HepG2 (cell line): ENCODE data around the gene RUNX2. TPM values are rescaled to one million over a fixed set of nuclear protein-coding genes. Genes with fewer than 3 reads are reported as not detected.

Source experiments
- ATAC-seq: fragments of 200-7000 bp; cut with Tn5 transposase; 3 replicates; pipeline ENCODE4 v1.9.1; 2020; ENCODE audit warnings: mild to moderate bottlenecking, moderate library complexity
- BruUV-seq: library from RNA; stranded (reverse); fragments of 400-500 nt; replicated peaks from 2 replicates; lab custom pipeline; 2021; lab: Mats Ljungman, UMichigan
- CTCF ChIA-PET: fragments of 300-600 bp; formaldehyde crosslinking; extraction: SDS; loops from one replicate; lab custom pipeline; 2021; ENCODE audit warnings: low total read pairs, inconsistent platforms, low intra/inter-chr PET ratio; lab: Yijun Ruan, JAX
- POLR2A ChIA-PET: fragments of 350-600 bp; sonication (Branson Sonifier 250); formaldehyde crosslinking; loops from one replicate; lab custom pipeline; 2020; ENCODE audit warnings: antibody characterized with exemption, inconsistent platforms; lab: Yijun Ruan, JAX
- DNase-seq: peaks from one replicate; pipeline ENCODE4 v3.0.0-alpha.2; 2015; ENCODE audit warnings: low spot score
- FAIRE-seq: peaks from 3 replicates; lab custom pipeline; 2011; peaks lifted over from hg19 to GRCh38; lab: Jason Lieb, UNC
- H2AFZ ChIP-seq: one replicate; pipeline ENCODE4 v1.6.1; 2011; ENCODE audit warnings: low read length, inconsistent platforms
- H3K27ac ChIP-seq: fragments of 300-600 bp; 3 replicates; pipeline ENCODE4 v1.8.0; 2011; ENCODE audit warnings: mixed run types, mild to moderate bottlenecking, mixed read lengths, low read length, inconsistent platforms; ENCODE audit not compliant: insufficient read depth; ENCODE audit errors: extremely low read length
- H3K27me3 ChIP-seq, 2 experiments: fragments of 200-600 bp in 1 of 2; 2 replicates in 1 of 2; 3 replicates in 1 of 2; pipeline versions ENCODE4 v1.6.0 to v1.8.0; 2011; ENCODE audit warnings: low read length in 2 of 2, mild to moderate bottlenecking in 2 of 2, moderate library complexity in 2 of 2, inconsistent platforms in 1 of 2; ENCODE audit not compliant: insufficient read depth in 2 of 2, control insufficient read depth in 1 of 2
- H3K36me3 ChIP-seq, 2 experiments: fragments of 200-600 bp in 1 of 2; replicated peaks in 1 of 2; 2 replicates in 1 of 2; 3 replicates in 1 of 2; pipeline versions ENCODE4 v1.5.1 to v1.8.0; 2011; ENCODE audit warnings: low read length in 2 of 2, inconsistent platforms in 1 of 2; ENCODE audit not compliant: insufficient read depth in 2 of 2, control insufficient read depth in 1 of 2
- H3K4me1 ChIP-seq: 2 replicates; pipeline ENCODE4 v1.5.1; 2012; ENCODE audit warnings: low read length, inconsistent platforms; ENCODE audit not compliant: insufficient read depth
- H3K4me2 ChIP-seq: 2 replicates; pipeline ENCODE4 v1.6.0; 2011; ENCODE audit warnings: low read depth, low read length, inconsistent platforms
- H3K4me3 ChIP-seq, 3 experiments: fragments of 200-600 bp in 1 of 3; sonication (generic), shearing (Covaris generic) in 1 of 3; replicated peaks in 1 of 3; 2 replicates each; pipeline ENCODE4 v1.5.1; 2011 to 2016; ENCODE audit warnings: low read length in 3 of 3, inconsistent platforms in 2 of 3, low read depth in 2 of 3, mild to moderate bottlenecking in 2 of 3, control low read depth in 1 of 3, mixed read lengths in 1 of 3; ENCODE audit not compliant: insufficient read depth in 1 of 3
- H3K79me2 ChIP-seq: one replicate; pipeline ENCODE4 v1.6.1; 2011; ENCODE audit warnings: low read length, inconsistent platforms; ENCODE audit not compliant: insufficient read depth
- H3K9ac ChIP-seq: 2 replicates; pipeline ENCODE4 v1.6.0; 2011; ENCODE audit warnings: mild to moderate bottlenecking, low read depth, low read length, inconsistent platforms; ENCODE audit not compliant: insufficient read depth
- H3K9me3 ChIP-seq: 2 replicates; pipeline ENCODE4 v1.5.1; 2012; ENCODE audit warnings: mild to moderate bottlenecking, low read length
- H4K20me1 ChIP-seq: 2 replicates; pipeline ENCODE4 v1.6.0; 2011; ENCODE audit warnings: inconsistent platforms, mild to moderate bottlenecking, low read length, moderate library complexity; ENCODE audit not compliant: insufficient read depth
- ADNP ChIP-seq: sonication (generic); formaldehyde crosslinking; IDR thresholded peaks from 2 replicates; pipeline ENCODE4 v1.4.0; 2020; ENCODE audit warnings: missing genetic modification reagents
- FOXM1 ChIP-seq: sonication (generic); formaldehyde crosslinking; IDR thresholded peaks from 2 replicates; pipeline ENCODE4 v1.5.0; 2020; ENCODE audit warnings: missing genetic modification reagents
- GLMP ChIP-seq: sonication (generic); formaldehyde crosslinking; IDR thresholded peaks from 2 replicates; pipeline ENCODE4 v1.9.0; 2021; ENCODE audit warnings: missing genetic modification reagents, mild to moderate bottlenecking, borderline replicate concordance
- IKZF4 ChIP-seq: sonication (generic); formaldehyde crosslinking; IDR thresholded peaks from 2 replicates; pipeline ENCODE4 v1.5.1; 2020; ENCODE audit warnings: borderline replicate concordance, mild to moderate bottlenecking, low read depth, missing genetic modification reagents; ENCODE audit errors: not compliant biosample characterization
- SOX6 ChIP-seq, 2 experiments: fragments of 450-650 bp in 1 of 2; sonication (generic) in 1 of 2; formaldehyde crosslinking in 1 of 2; IDR thresholded peaks; 2 replicates each; pipeline versions ENCODE4 v1.4.0 to v1.6.1; 2017 to 2020; ENCODE audit warnings: antibody characterized with exemption in 1 of 2, mild to moderate bottlenecking in 1 of 2, missing genetic modification reagents in 1 of 2
- ZNF142 ChIP-seq: sonication (generic); formaldehyde crosslinking; IDR thresholded peaks from 2 replicates; pipeline ENCODE4 v1.4.0; 2020; ENCODE audit warnings: missing genetic modification reagents
- ZNF660 ChIP-seq: sonication (generic); formaldehyde crosslinking; IDR thresholded peaks from 2 replicates; pipeline ENCODE4 v1.5.1; 2020; ENCODE audit warnings: mild to moderate bottlenecking, low read depth, missing genetic modification reagents, borderline replicate concordance
- ZNF749 ChIP-seq: sonication (generic); formaldehyde crosslinking; IDR thresholded peaks from 2 replicates; pipeline ENCODE4 v1.8.0; 2022; ENCODE audit warnings: mild to moderate bottlenecking, missing genetic modification reagents, moderate library complexity, borderline replicate concordance
- in situ Hi-C: cut with HindIII; loops from 2 replicates; pipeline ENCODE4 v1.10.0; 2017; ENCODE audit warnings: low pct_unique_long_range_greater_than_20kb; ENCODE audit not compliant: extremely low pct_ligation_motif_present
- intact Hi-C: fragments of 100-400 bp; cut with micrococcal nuclease; formaldehyde crosslinking; loops from one replicate; pipeline ENCODE4 v1.10.0; 2022; ENCODE audit not compliant: unreplicated experiment
- polyA plus RNA-seq, 8 experiments: library from polyadenylated mRNA; depleted of rRNA in 3 of 8; stranded (reverse) in 7 of 8; unstranded in 1 of 8; fragments of >200 nt; fragmentation: Illumina TruSeq in 4 of 8; extraction: Trizol in 4 of 8; gene quantifications; 2 replicates each; pipeline versions ENCODE4 v1.2.1 to v1.2.3, GENCODE V29; 2011 to 2016; ENCODE audit warnings: low read depth in 4 of 8, missing spikeins in 1 of 8, mixed read lengths in 1 of 8; ENCODE audit not compliant: insufficient read depth in 1 of 8
- total RNA-seq, 5 experiments: library from RNA; depleted of rRNA; stranded (reverse); fragments of >200 nt; fragmentation: Illumina TruSeq; extraction: Trizol; gene quantifications; 2 replicates each; pipeline ENCODE4 v1.2.3, GENCODE V29; 2016; ENCODE audit warnings: low read depth in 1 of 5

The RUNX2 gene
- total and polyA plus RNA-seq, 2 of the 13 experiments (the other 11 are each of a cell fraction or from before 2014, with no cell fraction given): not detected

- no peaks in the 10 kb centered on the region for H4K20me1 ChIP-seq
- no peak overlapping the region for H3K4me2 ChIP-seq
- no peak for TF ChIP-seq GLMP (CRISPR knock-in tag)
- no peak for TF ChIP-seq ZNF142 (CRISPR knock-in tag)
- no peak for TF ChIP-seq IKZF4 (CRISPR knock-in tag)
- no peak for TF ChIP-seq ZNF749 (CRISPR knock-in tag)
- no peak for TF ChIP-seq FOXM1
- no peak for TF ChIP-seq ADNP (CRISPR knock-in tag)
- TF ChIP-seq ZNF660 (CRISPR knock-in tag): no peak
- no peak for TF ChIP-seq SOX6 (IDR thresholded peaks at IDR 0.05)
- TF ChIP-seq SOX6 (CRISPR knock-in tag; IDR thresholded peaks at IDR 0.05): no peak
- no peak overlapping the region for H3K4me3 ChIP-seq
- H3K4me1 ChIP-seq: no peaks in the 10 kb centered on the region
- CTCF ChIA-PET: no interaction called here
- ATAC-seq (no peak), FAIRE-seq (no peak), DNase-seq (no peak)
- no peaks in the 10 kb centered on the region for H3K9me3 ChIP-seq
- peaks cover 0 to 4% of the 10 kb centered on the region in 2 experiments; a peak in 1 of 5 replicates for H3K27me3 ChIP-seq
- H2AFZ ChIP-seq: no peak overlapping the region
- H3K9ac ChIP-seq: no peak overlapping the region
- no peaks in the 10 kb centered on the region for H3K79me2 ChIP-seq
- intact Hi-C loops (no loop called here), in situ Hi-C loops (no loop called here)
- no peaks in the 10 kb centered on the region for H3K36me3 ChIP-seq
- POLR2A ChIA-PET: no interaction called here
- no TSS peak for BruUV-seq
- H3K27ac ChIP-seq: no peak overlapping the region
Observed at GRCh38 chr6:45488269-45488668, 160.1 kb downstream of the RUNX2 start.
